GM23338 (cell line): ENCODE measurements around the gene ACTMAP. TPM values are rescaled to one million over a fixed set of nuclear protein-coding genes. Genes with fewer than 3 reads are reported as not detected.

Source experiments
- ATAC-seq: fragments of 200-7000 bp; cut with Tn5 transposase; 3 replicates; pipeline ENCODE4 v1.9.1; 2020
- DNase-seq: peaks from one replicate; pipeline ENCODE4 v3.0.0-alpha.2; 2015; ENCODE audit warnings: low spot score
- H2AFZ ChIP-seq: fragments of 200-600 bp; sonication (generic); 2 replicates; pipeline ENCODE4 v1.8.0; 2016; ENCODE audit warnings: antibody characterized with exemption, mild to moderate bottlenecking, moderate library complexity
- H3F3A ChIP-seq: fragments of 200-600 bp; sonication (generic); replicated peaks from 2 replicates; pipeline ENCODE4 v1.8.0; 2017; ENCODE audit warnings: antibody characterized with exemption, mixed run types, low read depth
- H3K27ac ChIP-seq: fragments of 200-600 bp; sonication (generic); 2 replicates; pipeline ENCODE4 v1.6.1; 2016; ENCODE audit warnings: low read depth
- H3K27me3 ChIP-seq: fragments of 200-600 bp; sonication (generic); 2 replicates; pipeline ENCODE4 v1.8.0; 2016; ENCODE audit warnings: mild to moderate bottlenecking, mixed run types, moderate library complexity; ENCODE audit not compliant: insufficient read depth
- H3K36me3 ChIP-seq: fragments of 200-600 bp; sonication (generic); 2 replicates; pipeline ENCODE4 v1.8.0; 2016; ENCODE audit warnings: mild to moderate bottlenecking; ENCODE audit not compliant: insufficient read depth
- H3K4me1 ChIP-seq: fragments of 200-600 bp; sonication (generic); 2 replicates; pipeline ENCODE4 v1.8.0; 2016; ENCODE audit warnings: mild to moderate bottlenecking, moderate library complexity; ENCODE audit not compliant: insufficient read depth
- H3K4me2 ChIP-seq: fragments of 200-600 bp; sonication (generic); 2 replicates; pipeline ENCODE4 v1.7.1; 2017; ENCODE audit warnings: mixed run types
- H3K4me3 ChIP-seq: fragments of 200-600 bp; sonication (generic); 2 replicates; pipeline ENCODE4 v1.6.1; 2016; ENCODE audit warnings: mixed run types
- H3K79me2 ChIP-seq: fragments of 200-600 bp; sonication (generic); replicated peaks from 2 replicates; pipeline ENCODE4 v1.8.0; 2017; ENCODE audit warnings: mild to moderate bottlenecking; ENCODE audit not compliant: insufficient read depth
- H3K9me2 ChIP-seq: fragments of 200-600 bp; sonication (generic); 2 replicates; pipeline ENCODE4 v1.8.0; 2017; ENCODE audit not compliant: insufficient read depth
- H4K20me1 ChIP-seq: fragments of 200-600 bp; sonication (generic); replicated peaks from 2 replicates; pipeline ENCODE4 v1.8.0; 2017; ENCODE audit warnings: mild to moderate bottlenecking; ENCODE audit not compliant: insufficient read depth
- H3K27ac Mint-ChIP-seq: 2 replicates; pipeline ENCODE4 v1.8.0; 2020; ENCODE audit warnings: inconsistent platforms, mild to moderate bottlenecking, moderate library complexity, mixed read lengths
- H3K27me3 Mint-ChIP-seq: 3 replicates; pipeline ENCODE4 v1.8.0; 2022; ENCODE audit warnings: low read depth, mild to moderate bottlenecking, moderate library complexity, mixed read lengths, inconsistent platforms; ENCODE audit not compliant: insufficient read depth, poor library complexity
- H3K36me3 Mint-ChIP-seq: 3 replicates; pipeline ENCODE4 v1.8.0; 2021; ENCODE audit warnings: low read depth, mild to moderate bottlenecking, inconsistent platforms, moderate library complexity, mixed read lengths
- H3K4me1 Mint-ChIP-seq: 3 replicates; pipeline ENCODE4 v1.8.0; 2020; ENCODE audit warnings: mild to moderate bottlenecking, inconsistent platforms, mixed read lengths
- H3K4me3 Mint-ChIP-seq: 3 replicates; pipeline ENCODE4 v1.8.0; 2021; ENCODE audit warnings: moderate library complexity, mild to moderate bottlenecking, inconsistent platforms, mixed read lengths
- H3K9me3 Mint-ChIP-seq: 3 replicates; pipeline ENCODE4 v1.8.0; 2020; ENCODE audit warnings: moderate library complexity, mild to moderate bottlenecking, inconsistent platforms, mixed read lengths
- CREB1 ChIP-seq: fragments of 250-450 bp; sonication (Bioruptor Pico); IDR thresholded peaks from 2 replicates; pipeline ENCODE4 v1.5.0; 2020; ENCODE audit warnings: low read depth, mild to moderate bottlenecking, moderate library complexity
- EZH2 ChIP-seq: fragments of 200-600 bp; sonication (generic); IDR thresholded peaks from one replicate; pipeline ENCODE4 v1.8.0; 2017; ENCODE audit warnings: antibody characterized with exemption, mild to moderate bottlenecking, low read depth; ENCODE audit not compliant: unreplicated experiment
- EZH2phosphoT487 ChIP-seq: fragments of 200-600 bp; sonication (generic); IDR thresholded peaks from one replicate; pipeline ENCODE4 v1.8.1; 2018; ENCODE audit warnings: antibody characterized with exemption; ENCODE audit not compliant: unreplicated experiment
- JUNB ChIP-seq: IDR thresholded peaks from one replicate; pipeline ENCODE4 v1.6.1; 2016; ENCODE audit warnings: antibody characterized with exemption; ENCODE audit not compliant: unreplicated experiment
- NANOG ChIP-seq: IDR thresholded peaks from 2 replicates; pipeline ENCODE4 v1.6.1; 2016; ENCODE audit warnings: antibody characterized with exemption, borderline replicate concordance
- POLR2AphosphoS5 ChIP-seq: IDR thresholded peaks from 2 replicates; pipeline ENCODE4 v1.6.1; 2016; ENCODE audit warnings: antibody characterized with exemption, low read depth
- STAT1 ChIP-seq: IDR thresholded peaks from one replicate; pipeline ENCODE4 v1.6.1; 2016; ENCODE audit warnings: antibody characterized with exemption; ENCODE audit not compliant: unreplicated experiment
- ZNF114 ChIP-seq: fragments of 250-450 bp; sonication (Bioruptor Pico); IDR thresholded peaks from 2 replicates; pipeline ENCODE4 v1.5.0; 2020; ENCODE audit warnings: mild to moderate bottlenecking, moderate library complexity
- ZNF331 ChIP-seq: fragments of 250-450 bp; sonication (Bioruptor Pico); IDR thresholded peaks from 2 replicates; pipeline ENCODE4 v1.5.0; 2020; ENCODE audit warnings: low read depth, mild to moderate bottlenecking, moderate library complexity
- polyA plus RNA-seq: library from polyadenylated mRNA; unstranded; fragments of >200 nt; fragmentation: Nextera tagmentation; extraction: Ambion mirVana; gene quantifications from 2 replicates; pipeline ENCODE4 v1.2.1, GENCODE V29; 2016
- total RNA-seq: library from RNA; depleted of rRNA; stranded (reverse); fragments of >200 nt; shearing (Covaris generic); gene quantifications from 2 replicates; pipeline ENCODE4 v1.2.3, GENCODE V29; 2014
- TF ChIP-seq, protein P1 (sequence below): IDR thresholded peaks from 2 replicates; pipeline ENCODE4 v1.6.1; 2016; ENCODE audit warnings: antibody characterized with exemption
- TF ChIP-seq, protein P2 (sequence below), 2 experiments: fragments of 200-600 bp in 1 of 2; sonication (generic) in 1 of 2; conservative IDR thresholded peaks; 2 replicates each; pipeline versions ENCODE4 v1.5.1 to v1.6.1; 2016 to 2017; ENCODE audit warnings: antibody characterized with exemption in 2 of 2, low read depth in 2 of 2, mild to moderate bottlenecking in 2 of 2, moderate library complexity in 1 of 2
- TF ChIP-seq, protein P3 (sequence below): IDR thresholded peaks from one replicate; pipeline ENCODE4 v1.6.1; 2018; ENCODE audit warnings: antibody characterized with exemption; ENCODE audit not compliant: unreplicated experiment
- TF ChIP-seq, protein P4 (sequence below): fragments of 250-450 bp; sonication (Bioruptor Pico); IDR thresholded peaks from 2 replicates; pipeline ENCODE4 v1.5.0; 2020; ENCODE audit warnings: mild to moderate bottlenecking, moderate library complexity

The ACTMAP gene
- total and polyA plus RNA-seq, 2 experiments from 2014 or later: 14.9 to 16.7 TPM

DNA sequence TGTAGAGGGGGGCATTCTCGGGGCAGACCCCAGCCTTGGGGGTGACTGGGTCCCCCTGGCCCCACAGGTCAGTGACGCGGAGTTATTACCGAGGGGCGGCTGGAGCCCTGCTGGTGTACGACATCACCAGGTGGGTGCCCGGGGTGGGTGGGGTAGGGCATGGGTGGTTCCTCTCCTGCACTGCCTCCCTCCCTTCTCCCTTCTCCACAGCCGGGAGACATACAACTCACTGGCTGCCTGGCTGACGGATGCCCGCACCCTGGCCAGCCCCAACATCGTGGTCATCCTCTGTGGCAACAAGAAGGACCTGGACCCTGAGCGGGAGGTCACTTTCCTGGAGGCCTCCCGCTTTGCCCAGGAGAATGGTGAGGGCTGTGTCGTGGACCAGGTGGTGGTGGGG is 33.4 kb upstream of the ACTMAP start (continued):
- TF ChIP-seq ZNF331 (CRISPR knock-in tag) (no peak), EZH2phosphoT487 (no peak), NANOG (no peak)

DNA sequence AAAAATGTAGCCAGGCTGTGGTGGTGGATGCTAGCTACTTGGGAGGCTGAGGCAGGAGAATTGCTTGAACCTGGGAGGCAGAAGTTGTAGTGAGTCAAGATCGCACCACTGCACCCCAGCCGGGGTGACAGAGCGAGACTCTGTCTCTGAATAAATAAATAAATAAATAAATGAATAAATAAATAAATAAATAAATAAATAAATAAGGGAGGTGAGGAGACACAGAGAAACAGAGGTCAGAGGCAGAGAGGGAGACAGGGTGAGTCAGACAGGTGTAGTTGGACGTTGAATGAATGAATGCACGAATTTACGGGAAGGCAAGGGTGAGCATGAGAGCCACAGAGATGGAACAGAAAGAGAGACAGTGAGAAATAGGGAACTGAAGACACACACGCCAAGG is 30.9 kb upstream of the ACTMAP start:
- Histone ChIP-seq H3K27me3 (no peaks in the 10 kb centered on the region), H2AFZ (no peak overlapping the region), H3K4me1 (peaks cover 11% of the 10 kb centered on the region), H3K36me3 (no peaks in the 10 kb centered on the region), H3K9me2 (no peaks in the 10 kb centered on the region), H3K27ac (no peak overlapping the region), H3F3A (peaks cover 5% of the 10 kb centered on the region; the same call in 1 of the 2 replicates), H4K20me1 (no peaks in the 10 kb centered on the region), H3K4me2 (no peak overlapping the region), H3K4me3 (no peak overlapping the region), H3K79me2 (peaks cover 5% of the 10 kb centered on the region)
- H3K4me1 Mint-ChIP-seq: peaks cover 19% of the 10 kb centered on the region
- H3K27me3 Mint-ChIP-seq: peaks cover 13% of the 10 kb centered on the region
- no peak for ATAC-seq
- H3K36me3 Mint-ChIP-seq: peaks cover 12% of the 10 kb centered on the region
- H3K4me3 Mint-ChIP-seq: no peak overlapping the region; the same call in 2 of the 3 replicates
- DNase-seq: no peak
- H3K9me3 Mint-ChIP-seq: no peaks in the 10 kb centered on the region; the same call in 1 of the 3 replicates
- TF ChIP-seq, protein P1, sequence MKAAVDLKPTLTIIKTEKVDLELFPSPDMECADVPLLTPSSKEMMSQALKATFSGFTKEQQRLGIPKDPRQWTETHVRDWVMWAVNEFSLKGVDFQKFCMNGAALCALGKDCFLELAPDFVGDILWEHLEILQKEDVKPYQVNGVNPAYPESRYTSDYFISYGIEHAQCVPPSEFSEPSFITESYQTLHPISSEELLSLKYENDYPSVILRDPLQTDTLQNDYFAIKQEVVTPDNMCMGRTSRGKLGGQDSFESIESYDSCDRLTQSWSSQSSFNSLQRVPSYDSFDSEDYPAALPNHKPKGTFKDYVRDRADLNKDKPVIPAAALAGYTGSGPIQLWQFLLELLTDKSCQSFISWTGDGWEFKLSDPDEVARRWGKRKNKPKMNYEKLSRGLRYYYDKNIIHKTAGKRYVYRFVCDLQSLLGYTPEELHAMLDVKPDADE: no peak
- TF ChIP-seq CREB1 (CRISPR knock-in tag) (no peak), STAT1 (no peak), ZNF331 (CRISPR knock-in tag) (no peak), ZNF114 (CRISPR knock-in tag) (no peak), POLR2AphosphoS5 (no peak), NANOG (no peak), JUNB (no peak), EZH2 (no peak), EZH2phosphoT487 (no peak)
- TF ChIP-seq, protein P2, sequence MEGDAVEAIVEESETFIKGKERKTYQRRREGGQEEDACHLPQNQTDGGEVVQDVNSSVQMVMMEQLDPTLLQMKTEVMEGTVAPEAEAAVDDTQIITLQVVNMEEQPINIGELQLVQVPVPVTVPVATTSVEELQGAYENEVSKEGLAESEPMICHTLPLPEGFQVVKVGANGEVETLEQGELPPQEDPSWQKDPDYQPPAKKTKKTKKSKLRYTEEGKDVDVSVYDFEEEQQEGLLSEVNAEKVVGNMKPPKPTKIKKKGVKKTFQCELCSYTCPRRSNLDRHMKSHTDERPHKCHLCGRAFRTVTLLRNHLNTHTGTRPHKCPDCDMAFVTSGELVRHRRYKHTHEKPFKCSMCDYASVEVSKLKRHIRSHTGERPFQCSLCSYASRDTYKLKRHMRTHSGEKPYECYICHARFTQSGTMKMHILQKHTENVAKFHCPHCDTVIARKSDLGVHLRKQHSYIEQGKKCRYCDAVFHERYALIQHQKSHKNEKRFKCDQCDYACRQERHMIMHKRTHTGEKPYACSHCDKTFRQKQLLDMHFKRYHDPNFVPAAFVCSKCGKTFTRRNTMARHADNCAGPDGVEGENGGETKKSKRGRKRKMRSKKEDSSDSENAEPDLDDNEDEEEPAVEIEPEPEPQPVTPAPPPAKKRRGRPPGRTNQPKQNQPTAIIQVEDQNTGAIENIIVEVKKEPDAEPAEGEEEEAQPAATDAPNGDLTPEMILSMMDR (conservative IDR thresholded peaks at IDR 0.05; ENCODE audit: low read depth in 2 of 2): no peak
- TF ChIP-seq, protein P3, sequence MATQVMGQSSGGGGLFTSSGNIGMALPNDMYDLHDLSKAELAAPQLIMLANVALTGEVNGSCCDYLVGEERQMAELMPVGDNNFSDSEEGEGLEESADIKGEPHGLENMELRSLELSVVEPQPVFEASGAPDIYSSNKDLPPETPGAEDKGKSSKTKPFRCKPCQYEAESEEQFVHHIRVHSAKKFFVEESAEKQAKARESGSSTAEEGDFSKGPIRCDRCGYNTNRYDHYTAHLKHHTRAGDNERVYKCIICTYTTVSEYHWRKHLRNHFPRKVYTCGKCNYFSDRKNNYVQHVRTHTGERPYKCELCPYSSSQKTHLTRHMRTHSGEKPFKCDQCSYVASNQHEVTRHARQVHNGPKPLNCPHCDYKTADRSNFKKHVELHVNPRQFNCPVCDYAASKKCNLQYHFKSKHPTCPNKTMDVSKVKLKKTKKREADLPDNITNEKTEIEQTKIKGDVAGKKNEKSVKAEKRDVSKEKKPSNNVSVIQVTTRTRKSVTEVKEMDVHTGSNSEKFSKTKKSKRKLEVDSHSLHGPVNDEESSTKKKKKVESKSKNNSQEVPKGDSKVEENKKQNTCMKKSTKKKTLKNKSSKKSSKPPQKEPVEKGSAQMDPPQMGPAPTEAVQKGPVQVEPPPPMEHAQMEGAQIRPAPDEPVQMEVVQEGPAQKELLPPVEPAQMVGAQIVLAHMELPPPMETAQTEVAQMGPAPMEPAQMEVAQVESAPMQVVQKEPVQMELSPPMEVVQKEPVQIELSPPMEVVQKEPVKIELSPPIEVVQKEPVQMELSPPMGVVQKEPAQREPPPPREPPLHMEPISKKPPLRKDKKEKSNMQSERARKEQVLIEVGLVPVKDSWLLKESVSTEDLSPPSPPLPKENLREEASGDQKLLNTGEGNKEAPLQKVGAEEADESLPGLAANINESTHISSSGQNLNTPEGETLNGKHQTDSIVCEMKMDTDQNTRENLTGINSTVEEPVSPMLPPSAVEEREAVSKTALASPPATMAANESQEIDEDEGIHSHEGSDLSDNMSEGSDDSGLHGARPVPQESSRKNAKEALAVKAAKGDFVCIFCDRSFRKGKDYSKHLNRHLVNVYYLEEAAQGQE: no peak
- TF ChIP-seq, protein P4, sequence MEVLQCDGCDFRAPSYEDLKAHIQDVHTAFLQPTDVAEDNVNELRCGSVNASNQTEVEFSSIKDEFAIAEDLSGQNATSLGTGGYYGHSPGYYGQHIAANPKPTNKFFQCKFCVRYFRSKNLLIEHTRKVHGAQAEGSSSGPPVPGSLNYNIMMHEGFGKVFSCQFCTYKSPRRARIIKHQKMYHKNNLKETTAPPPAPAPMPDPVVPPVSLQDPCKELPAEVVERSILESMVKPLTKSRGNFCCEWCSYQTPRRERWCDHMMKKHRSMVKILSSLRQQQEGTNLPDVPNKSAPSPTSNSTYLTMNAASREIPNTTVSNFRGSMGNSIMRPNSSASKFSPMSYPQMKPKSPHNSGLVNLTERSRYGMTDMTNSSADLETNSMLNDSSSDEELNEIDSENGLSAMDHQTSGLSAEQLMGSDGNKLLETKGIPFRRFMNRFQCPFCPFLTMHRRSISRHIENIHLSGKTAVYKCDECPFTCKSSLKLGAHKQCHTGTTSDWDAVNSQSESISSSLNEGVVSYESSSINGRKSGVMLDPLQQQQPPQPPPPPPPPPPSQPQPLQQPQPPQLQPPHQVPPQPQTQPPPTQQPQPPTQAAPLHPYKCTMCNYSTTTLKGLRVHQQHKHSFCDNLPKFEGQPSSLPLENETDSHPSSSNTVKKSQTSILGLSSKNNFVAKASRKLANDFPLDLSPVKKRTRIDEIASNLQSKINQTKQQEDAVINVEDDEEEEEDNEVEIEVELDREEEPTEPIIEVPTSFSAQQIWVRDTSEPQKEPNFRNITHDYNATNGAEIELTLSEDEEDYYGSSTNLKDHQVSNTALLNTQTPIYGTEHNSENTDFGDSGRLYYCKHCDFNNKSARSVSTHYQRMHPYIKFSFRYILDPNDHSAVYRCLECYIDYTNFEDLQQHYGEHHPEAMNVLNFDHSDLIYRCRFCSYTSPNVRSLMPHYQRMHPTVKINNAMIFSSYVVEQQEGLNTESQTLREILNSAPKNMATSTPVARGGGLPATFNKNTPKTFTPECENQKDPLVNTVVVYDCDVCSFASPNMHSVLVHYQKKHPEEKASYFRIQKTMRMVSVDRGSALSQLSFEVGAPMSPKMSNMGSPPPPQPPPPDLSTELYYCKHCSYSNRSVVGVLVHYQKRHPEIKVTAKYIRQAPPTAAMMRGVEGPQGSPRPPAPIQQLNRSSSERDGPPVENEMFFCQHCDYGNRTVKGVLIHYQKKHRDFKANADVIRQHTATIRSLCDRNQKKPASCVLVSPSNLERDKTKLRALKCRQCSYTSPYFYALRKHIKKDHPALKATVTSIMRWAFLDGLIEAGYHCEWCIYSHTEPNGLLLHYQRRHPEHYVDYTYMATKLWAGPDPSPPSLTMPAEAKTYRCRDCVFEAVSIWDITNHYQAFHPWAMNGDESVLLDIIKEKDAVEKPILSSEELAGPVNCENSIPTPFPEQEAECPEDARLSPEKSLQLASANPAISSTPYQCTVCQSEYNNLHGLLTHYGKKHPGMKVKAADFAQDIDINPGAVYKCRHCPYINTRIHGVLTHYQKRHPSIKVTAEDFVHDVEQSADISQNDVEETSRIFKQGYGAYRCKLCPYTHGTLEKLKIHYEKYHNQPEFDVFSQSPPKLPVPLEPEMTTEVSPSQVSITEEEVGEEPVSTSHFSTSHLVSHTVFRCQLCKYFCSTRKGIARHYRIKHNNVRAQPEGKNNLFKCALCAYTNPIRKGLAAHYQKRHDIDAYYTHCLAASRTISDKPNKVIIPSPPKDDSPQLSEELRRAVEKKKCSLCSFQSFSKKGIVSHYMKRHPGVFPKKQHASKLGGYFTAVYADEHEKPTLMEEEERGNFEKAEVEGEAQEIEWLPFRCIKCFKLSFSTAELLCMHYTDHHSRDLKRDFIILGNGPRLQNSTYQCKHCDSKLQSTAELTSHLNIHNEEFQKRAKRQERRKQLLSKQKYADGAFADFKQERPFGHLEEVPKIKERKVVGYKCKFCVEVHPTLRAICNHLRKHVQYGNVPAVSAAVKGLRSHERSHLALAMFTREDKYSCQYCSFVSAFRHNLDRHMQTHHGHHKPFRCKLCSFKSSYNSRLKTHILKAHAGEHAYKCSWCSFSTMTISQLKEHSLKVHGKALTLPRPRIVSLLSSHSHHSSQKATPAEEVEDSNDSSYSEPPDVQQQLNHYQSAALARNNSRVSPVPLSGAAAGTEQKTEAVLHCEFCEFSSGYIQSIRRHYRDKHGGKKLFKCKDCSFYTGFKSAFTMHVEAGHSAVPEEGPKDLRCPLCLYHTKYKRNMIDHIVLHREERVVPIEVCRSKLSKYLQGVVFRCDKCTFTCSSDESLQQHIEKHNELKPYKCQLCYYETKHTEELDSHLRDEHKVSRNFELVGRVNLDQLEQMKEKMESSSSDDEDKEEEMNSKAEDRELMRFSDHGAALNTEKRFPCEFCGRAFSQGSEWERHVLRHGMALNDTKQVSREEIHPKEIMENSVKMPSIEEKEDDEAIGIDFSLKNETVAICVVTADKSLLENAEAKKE (CRISPR knock-in tag): no peak
- no peak overlapping the region for H3K27ac Mint-ChIP-seq
